Brain (organoid and tissue), 1 donor: ENCODE measurements around the gene IL1RL2. TPM values are rescaled to one million over a fixed set of nuclear protein-coding genes. Genes with fewer than 3 reads are reported as not detected.

ENCODE experiments used
- polyA plus RNA-seq: library from polyadenylated mRNA; stranded (reverse); fragments of 350-450 nt; fragmentation: Illumina TruSeq; extraction: RNeasy Lipid Tissue Mini Kit (QIAGEN cat#74804); gene quantifications from one replicate; pipeline ENCODE4 v1.2.3, GENCODE V29; 2015; ENCODE audit warnings: low read depth, low replicate concordance; ENCODE audit not compliant: insufficient read depth

The IL1RL2 gene
- polyA plus RNA-seq, 1 donor from 2014 or later = 0.14 TPM

Other genes with a start within 250 kb of the IL1RL2 start
- gene IL1R2, start 195.1 kb upstream of the IL1RL2 start, polyA plus RNA-seq = 0.31 TPM
- gene IL1R1, start 44.3 kb upstream of the IL1RL2 start, polyA plus RNA-seq = 1.7 TPM
- 1.7 TPM for gene IL1RL1, start 124.5 kb downstream of the IL1RL2 start, polyA plus RNA-seq
- gene IL18R1, start 168.8 kb downstream of the IL1RL2 start, polyA plus RNA-seq = 0.31 TPM
- gene IL18RAP, start 236.1 kb downstream of the IL1RL2 start, polyA plus RNA-seq = not detected